HEK293 (cell line): Measurements from ENCODE around the gene RELB.
A peak's percentile ranks its signal among the peaks of the same experiment; 100 is the strongest.

Experiments
- BCL11A ChIP-seq: fragments of 450-650 bp; formaldehyde crosslinking; IDR thresholded peaks from 2 replicates; pipeline ENCODE4 v1.5.1; 2016; ENCODE audit warnings: low read depth, missing biosample characterization, missing genetic modification characterization
- GFI1B ChIP-seq: fragments of 450-650 bp; formaldehyde crosslinking; IDR thresholded peaks from 2 replicates; pipeline ENCODE4 v1.5.1; 2016; ENCODE audit warnings: missing biosample characterization, missing genetic modification characterization
- GLI4 ChIP-seq: fragments of 450-650 bp; formaldehyde crosslinking; IDR thresholded peaks from 2 replicates; pipeline ENCODE4 v1.5.1; 2016; ENCODE audit warnings: missing biosample characterization, missing genetic modification characterization
- IKZF3 ChIP-seq: fragments of 450-650 bp; IDR thresholded peaks from 2 replicates; pipeline ENCODE4 v1.5.0; 2018; ENCODE audit warnings: missing biosample characterization, mild to moderate bottlenecking, missing genetic modification characterization, moderate library complexity
- KLF16 ChIP-seq: fragments of 450-650 bp; formaldehyde crosslinking; IDR thresholded peaks from 2 replicates; pipeline ENCODE4 v1.5.1; 2017; ENCODE audit warnings: missing biosample characterization, missing genetic modification characterization
- KLF8 ChIP-seq: fragments of 450-650 bp; formaldehyde crosslinking; IDR thresholded peaks from 2 replicates; pipeline ENCODE4 v1.5.1; 2016; ENCODE audit warnings: missing biosample characterization, missing genetic modification characterization
- MEIS1 ChIP-seq: sonication (generic); formaldehyde crosslinking; IDR thresholded peaks from 2 replicates; pipeline ENCODE4 v1.8.1; 2022; ENCODE audit warnings: missing genetic modification reagents, mild to moderate bottlenecking, borderline replicate concordance
- MZF1 ChIP-seq: fragments of 450-650 bp; formaldehyde crosslinking; IDR thresholded peaks from 2 replicates; pipeline ENCODE4 v1.5.1; 2017; ENCODE audit warnings: missing biosample characterization, missing genetic modification characterization, borderline replicate concordance
- RBAK ChIP-seq: fragments of 450-650 bp; formaldehyde crosslinking; IDR thresholded peaks from 2 replicates; pipeline ENCODE4 v1.5.1; 2016; ENCODE audit warnings: missing biosample characterization, missing genetic modification characterization
- SP2 ChIP-seq: fragments of 450-650 bp; formaldehyde crosslinking; IDR thresholded peaks from 2 replicates; pipeline ENCODE4 v1.5.1; 2016; ENCODE audit warnings: missing biosample characterization, missing genetic modification characterization
- SP3 ChIP-seq: fragments of 450-650 bp; formaldehyde crosslinking; IDR thresholded peaks from 2 replicates; pipeline ENCODE4 v1.5.1; 2016; ENCODE audit warnings: missing biosample characterization, missing genetic modification characterization
- ZBTB1 ChIP-seq: fragments of 450-650 bp; formaldehyde crosslinking; IDR thresholded peaks from 2 replicates; pipeline ENCODE4 v1.5.1; 2016; ENCODE audit warnings: missing biosample characterization, missing genetic modification characterization
- ZBTB20 ChIP-seq: fragments of 450-650 bp; formaldehyde crosslinking; IDR thresholded peaks from 2 replicates; pipeline ENCODE4 v1.5.1; 2016; ENCODE audit warnings: missing biosample characterization, missing genetic modification characterization
- ZFP37 ChIP-seq: fragments of 450-650 bp; formaldehyde crosslinking; IDR thresholded peaks from 2 replicates; pipeline ENCODE4 v1.5.1; 2016; ENCODE audit warnings: missing biosample characterization, missing genetic modification characterization
- ZFP41 ChIP-seq: fragments of 450-650 bp; formaldehyde crosslinking; IDR thresholded peaks from 2 replicates; pipeline ENCODE4 v1.5.1; 2016; ENCODE audit warnings: missing biosample characterization, missing genetic modification characterization, borderline replicate concordance
- ZNF157 ChIP-seq: fragments of 450-650 bp; formaldehyde crosslinking; IDR thresholded peaks from 2 replicates; pipeline ENCODE4 v1.5.1; 2016; ENCODE audit warnings: missing biosample characterization, missing genetic modification characterization
- ZNF16 ChIP-seq: fragments of 450-650 bp; formaldehyde crosslinking; IDR thresholded peaks from 2 replicates; pipeline ENCODE4 v1.5.1; 2016; ENCODE audit warnings: low read depth, missing biosample characterization, missing genetic modification characterization
- ZNF2 ChIP-seq: fragments of 450-650 bp; formaldehyde crosslinking; IDR thresholded peaks from 2 replicates; pipeline ENCODE4 v1.5.1; 2016; ENCODE audit warnings: missing biosample characterization, missing genetic modification characterization
- ZNF202 ChIP-seq: fragments of 450-650 bp; formaldehyde crosslinking; IDR thresholded peaks from 2 replicates; pipeline ENCODE4 v1.5.1; 2016; ENCODE audit warnings: missing biosample characterization, missing genetic modification characterization, borderline replicate concordance
- ZNF335 ChIP-seq: fragments of 450-650 bp; formaldehyde crosslinking; conservative IDR thresholded peaks from 2 replicates; pipeline ENCODE4 v1.5.1; 2016; ENCODE audit warnings: missing biosample characterization, missing genetic modification characterization
- ZNF501 ChIP-seq: fragments of 450-650 bp; formaldehyde crosslinking; IDR thresholded peaks from 2 replicates; pipeline ENCODE4 v1.5.1; 2016; ENCODE audit warnings: missing biosample characterization, missing genetic modification characterization
- ZNF521 ChIP-seq: fragments of 450-650 bp; formaldehyde crosslinking; IDR thresholded peaks from 2 replicates; pipeline ENCODE4 v1.5.1; 2017; ENCODE audit warnings: missing biosample characterization, mild to moderate bottlenecking, missing genetic modification characterization
- ZNF529 ChIP-seq: fragments of 450-650 bp; formaldehyde crosslinking; IDR thresholded peaks from 2 replicates; pipeline ENCODE4 v1.5.1; 2017; ENCODE audit warnings: missing genetic modification characterization, missing biosample characterization; ENCODE audit not compliant: insufficient replicate concordance
- ZNF555 ChIP-seq: fragments of 450-650 bp; formaldehyde crosslinking; conservative IDR thresholded peaks from 2 replicates; pipeline ENCODE4 v1.5.1; 2017; ENCODE audit warnings: missing biosample characterization, mild to moderate bottlenecking, missing genetic modification characterization, inconsistent platforms
- ZNF596 ChIP-seq: fragments of 450-650 bp; IDR thresholded peaks from 2 replicates; pipeline ENCODE4 v1.5.0; 2018; ENCODE audit warnings: missing biosample characterization, mild to moderate bottlenecking, missing genetic modification characterization, moderate library complexity
- ZNF623 ChIP-seq: fragments of 450-650 bp; formaldehyde crosslinking; IDR thresholded peaks from 2 replicates; pipeline ENCODE4 v1.5.1; 2016; ENCODE audit warnings: missing biosample characterization, missing genetic modification characterization
- ZNF629 ChIP-seq: fragments of 450-650 bp; formaldehyde crosslinking; IDR thresholded peaks from 2 replicates; pipeline ENCODE4 v1.5.1; 2017; ENCODE audit warnings: missing biosample characterization, missing genetic modification characterization
- ZNF654 ChIP-seq: fragments of 450-650 bp; formaldehyde crosslinking; IDR thresholded peaks from 2 replicates; pipeline ENCODE4 v1.5.1; 2016; ENCODE audit warnings: low read depth, missing biosample characterization, missing genetic modification characterization
- ZNF785 ChIP-seq: fragments of 450-650 bp; formaldehyde crosslinking; IDR thresholded peaks from 2 replicates; pipeline ENCODE4 v1.5.1; 2016; ENCODE audit warnings: missing biosample characterization, missing genetic modification characterization
- ZNF837 ChIP-seq: fragments of 450-650 bp; formaldehyde crosslinking; IDR thresholded peaks from 2 replicates; pipeline ENCODE4 v1.5.1; 2016; ENCODE audit warnings: missing biosample characterization, missing genetic modification characterization
- TF ChIP-seq, protein P1 (sequence below): fragments of 450-650 bp; formaldehyde crosslinking; IDR thresholded peaks from 2 replicates; pipeline ENCODE4 v1.5.1; 2016; ENCODE audit warnings: missing biosample characterization, missing genetic modification characterization
- TF ChIP-seq, protein P2 (sequence below): fragments of 450-650 bp; formaldehyde crosslinking; IDR thresholded peaks from 2 replicates; pipeline ENCODE4 v1.5.1; 2016; ENCODE audit warnings: missing biosample characterization, missing genetic modification characterization
- TF ChIP-seq, protein P3 (sequence below): fragments of 450-650 bp; formaldehyde crosslinking; IDR thresholded peaks from 2 replicates; pipeline ENCODE4 v1.5.1; 2016; ENCODE audit warnings: missing biosample characterization, missing genetic modification characterization
- TF ChIP-seq, protein P4 (sequence below): fragments of 450-650 bp; formaldehyde crosslinking; IDR thresholded peaks from 2 replicates; pipeline ENCODE4 v1.5.1; 2017; ENCODE audit warnings: missing biosample characterization, missing genetic modification characterization

The RELB gene

DNA sequence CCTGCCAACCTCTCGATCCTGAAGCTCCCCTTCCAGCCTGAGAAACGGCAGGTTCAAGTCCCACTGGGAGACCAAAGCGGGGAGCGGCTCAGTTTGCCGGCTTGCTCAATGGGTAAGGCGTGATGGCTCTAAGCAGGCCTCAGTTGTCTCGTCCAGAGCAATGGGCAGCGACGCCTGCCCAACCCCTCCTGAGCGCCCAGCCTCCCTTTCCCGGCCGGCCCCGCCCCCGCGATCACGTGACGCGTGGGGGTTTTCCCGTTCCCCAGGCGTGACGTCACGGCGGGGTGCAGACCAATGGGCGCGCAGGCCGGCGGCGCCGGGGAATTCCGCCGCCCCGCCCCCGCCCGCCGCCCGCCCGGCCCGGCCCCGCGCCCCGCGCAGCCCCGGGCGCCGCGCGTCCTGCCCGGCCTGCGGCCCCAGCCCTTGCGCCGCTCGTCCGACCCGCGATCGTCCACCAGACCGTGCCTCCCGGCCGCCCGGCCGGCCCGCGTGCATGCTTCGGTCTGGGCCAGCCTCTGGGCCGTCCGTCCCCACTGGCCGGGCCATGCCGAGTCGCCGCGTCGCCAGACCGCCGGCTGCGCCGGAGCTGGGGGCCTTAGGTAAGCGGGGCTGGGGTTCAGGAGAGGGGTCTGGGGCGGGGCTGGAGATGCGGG is at the start of gene RELB (continued):
- TF ChIP-seq, protein P1, sequence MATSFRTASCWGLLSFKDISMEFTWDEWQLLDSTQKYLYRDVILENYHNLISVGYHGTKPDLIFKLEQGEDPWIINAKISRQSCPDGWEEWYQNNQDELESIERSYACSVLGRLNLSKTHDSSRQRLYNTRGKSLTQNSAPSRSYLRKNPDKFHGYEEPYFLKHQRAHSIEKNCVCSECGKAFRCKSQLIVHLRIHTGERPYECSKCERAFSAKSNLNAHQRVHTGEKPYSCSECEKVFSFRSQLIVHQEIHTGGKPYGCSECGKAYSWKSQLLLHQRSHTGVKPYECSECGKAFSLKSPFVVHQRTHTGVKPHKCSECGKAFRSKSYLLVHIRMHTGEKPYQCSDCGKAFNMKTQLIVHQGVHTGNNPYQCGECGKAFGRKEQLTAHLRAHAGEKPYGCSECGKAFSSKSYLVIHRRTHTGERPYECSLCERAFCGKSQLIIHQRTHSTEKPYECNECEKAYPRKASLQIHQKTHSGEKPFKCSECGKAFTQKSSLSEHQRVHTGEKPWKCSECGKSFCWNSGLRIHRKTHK: no peak
- no peak for TF ChIP-seq GLI4 (tag by site-specific recombination)
- TF ChIP-seq ZNF202 (tag by site-specific recombination): no peak
- TF ChIP-seq ZNF555 (tag by site-specific recombination): no peak
- no peak; the same call in 1 of the 2 replicates for TF ChIP-seq ZBTB20
- TF ChIP-seq ZNF785 (tag by site-specific recombination): no peak
- no peak for TF ChIP-seq ZNF335 (tag by site-specific recombination)
- TF ChIP-seq ZNF529: no peak
- TF ChIP-seq ZNF623 (tag by site-specific recombination): no peak
- peak; percentile 77 for TF ChIP-seq ZNF629 (tag by site-specific recombination)
- TF ChIP-seq MZF1 (tag by site-specific recombination): no peak
- peak; percentile 44; the same call in 1 of the 2 replicates for TF ChIP-seq IKZF3 (tag by site-specific recombination)
- no peak for TF ChIP-seq ZNF596 (tag by site-specific recombination)
- no peak for TF ChIP-seq ZNF501
- TF ChIP-seq GFI1B (tag by site-specific recombination): no peak
- TF ChIP-seq BCL11A: no peak
- TF ChIP-seq ZNF157 (tag by site-specific recombination): no peak
- TF ChIP-seq ZNF654: no peak
- no peak for TF ChIP-seq ZNF837
- no peak for TF ChIP-seq ZNF521
- no peak for TF ChIP-seq ZBTB1 (tag by site-specific recombination)
- TF ChIP-seq, protein P2, sequence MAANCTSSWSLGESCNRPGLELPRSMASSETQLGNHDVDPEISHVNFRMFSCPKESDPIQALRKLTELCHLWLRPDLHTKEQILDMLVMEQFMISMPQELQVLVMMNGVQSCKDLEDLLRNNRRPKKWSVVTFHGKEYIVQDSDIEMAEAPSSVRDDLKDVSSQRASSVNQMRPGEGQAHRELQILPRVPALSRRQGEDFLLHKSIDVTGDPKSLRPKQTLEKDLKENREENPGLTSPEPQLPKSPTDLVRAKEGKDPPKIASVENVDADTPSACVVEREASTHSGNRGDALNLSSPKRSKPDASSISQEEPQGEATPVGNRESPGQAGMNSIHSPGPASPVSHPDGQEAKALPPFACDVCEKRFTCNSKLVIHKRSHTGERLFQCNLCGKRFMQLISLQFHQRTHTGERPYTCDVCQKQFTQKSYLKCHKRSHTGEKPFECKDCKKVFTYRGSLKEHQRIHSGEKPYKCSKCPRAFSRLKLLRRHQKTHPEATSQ (tag by site-specific recombination): 0 out of 2 replicates have a peak, but pooled peaks have one; percentile 24
- TF ChIP-seq, protein P3, sequence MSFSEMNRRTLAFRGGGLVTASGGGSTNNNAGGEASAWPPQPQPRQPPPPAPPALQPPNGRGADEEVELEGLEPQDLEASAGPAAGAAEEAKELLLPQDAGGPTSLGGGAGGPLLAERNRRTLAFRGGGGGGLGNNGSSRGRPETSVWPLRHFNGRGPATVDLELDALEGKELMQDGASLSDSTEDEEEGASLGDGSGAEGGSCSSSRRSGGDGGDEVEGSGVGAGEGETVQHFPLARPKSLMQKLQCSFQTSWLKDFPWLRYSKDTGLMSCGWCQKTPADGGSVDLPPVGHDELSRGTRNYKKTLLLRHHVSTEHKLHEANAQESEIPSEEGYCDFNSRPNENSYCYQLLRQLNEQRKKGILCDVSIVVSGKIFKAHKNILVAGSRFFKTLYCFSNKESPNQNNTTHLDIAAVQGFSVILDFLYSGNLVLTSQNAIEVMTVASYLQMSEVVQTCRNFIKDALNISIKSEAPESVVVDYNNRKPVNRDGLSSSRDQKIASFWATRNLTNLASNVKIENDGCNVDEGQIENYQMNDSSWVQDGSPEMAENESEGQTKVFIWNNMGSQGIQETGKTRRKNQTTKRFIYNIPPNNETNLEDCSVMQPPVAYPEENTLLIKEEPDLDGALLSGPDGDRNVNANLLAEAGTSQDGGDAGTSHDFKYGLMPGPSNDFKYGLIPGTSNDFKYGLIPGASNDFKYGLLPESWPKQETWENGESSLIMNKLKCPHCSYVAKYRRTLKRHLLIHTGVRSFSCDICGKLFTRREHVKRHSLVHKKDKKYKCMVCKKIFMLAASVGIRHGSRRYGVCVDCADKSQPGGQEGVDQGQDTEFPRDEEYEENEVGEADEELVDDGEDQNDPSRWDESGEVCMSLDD: no peak
- TF ChIP-seq SP3 (tag by site-specific recombination): peak; percentile 52
- TF ChIP-seq ZFP37 (tag by site-specific recombination): no peak
- TF ChIP-seq KLF8 (tag by site-specific recombination): peak; percentile 77
- TF ChIP-seq KLF16: peak; percentile 87
- TF ChIP-seq MEIS1 (CRISPR knock-in tag): no peak
- no peak for TF ChIP-seq ZNF2
- TF ChIP-seq, protein P4, sequence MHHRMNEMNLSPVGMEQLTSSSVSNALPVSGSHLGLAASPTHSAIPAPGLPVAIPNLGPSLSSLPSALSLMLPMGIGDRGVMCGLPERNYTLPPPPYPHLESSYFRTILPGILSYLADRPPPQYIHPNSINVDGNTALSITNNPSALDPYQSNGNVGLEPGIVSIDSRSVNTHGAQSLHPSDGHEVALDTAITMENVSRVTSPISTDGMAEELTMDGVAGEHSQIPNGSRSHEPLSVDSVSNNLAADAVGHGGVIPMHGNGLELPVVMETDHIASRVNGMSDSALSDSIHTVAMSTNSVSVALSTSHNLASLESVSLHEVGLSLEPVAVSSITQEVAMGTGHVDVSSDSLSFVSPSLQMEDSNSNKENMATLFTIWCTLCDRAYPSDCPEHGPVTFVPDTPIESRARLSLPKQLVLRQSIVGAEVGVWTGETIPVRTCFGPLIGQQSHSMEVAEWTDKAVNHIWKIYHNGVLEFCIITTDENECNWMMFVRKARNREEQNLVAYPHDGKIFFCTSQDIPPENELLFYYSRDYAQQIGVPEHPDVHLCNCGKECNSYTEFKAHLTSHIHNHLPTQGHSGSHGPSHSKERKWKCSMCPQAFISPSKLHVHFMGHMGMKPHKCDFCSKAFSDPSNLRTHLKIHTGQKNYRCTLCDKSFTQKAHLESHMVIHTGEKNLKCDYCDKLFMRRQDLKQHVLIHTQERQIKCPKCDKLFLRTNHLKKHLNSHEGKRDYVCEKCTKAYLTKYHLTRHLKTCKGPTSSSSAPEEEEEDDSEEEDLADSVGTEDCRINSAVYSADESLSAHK (tag by site-specific recombination): no peak
- TF ChIP-seq ZFP41 (tag by site-specific recombination): no peak
- no peak for TF ChIP-seq RBAK (tag by site-specific recombination)
- TF ChIP-seq ZNF16 (tag by site-specific recombination): no peak
- peak; percentile 68 for TF ChIP-seq SP2
